Fibroblast of skin of right quadriceps (primary cell): ENCODE measurements around the gene CCSER1.

ENCODE experiments used
- DNase-seq: peaks from one replicate; pipeline ENCODE4 v3.0.0-alpha.2; 2013

Gene CCSER1

DNA sequence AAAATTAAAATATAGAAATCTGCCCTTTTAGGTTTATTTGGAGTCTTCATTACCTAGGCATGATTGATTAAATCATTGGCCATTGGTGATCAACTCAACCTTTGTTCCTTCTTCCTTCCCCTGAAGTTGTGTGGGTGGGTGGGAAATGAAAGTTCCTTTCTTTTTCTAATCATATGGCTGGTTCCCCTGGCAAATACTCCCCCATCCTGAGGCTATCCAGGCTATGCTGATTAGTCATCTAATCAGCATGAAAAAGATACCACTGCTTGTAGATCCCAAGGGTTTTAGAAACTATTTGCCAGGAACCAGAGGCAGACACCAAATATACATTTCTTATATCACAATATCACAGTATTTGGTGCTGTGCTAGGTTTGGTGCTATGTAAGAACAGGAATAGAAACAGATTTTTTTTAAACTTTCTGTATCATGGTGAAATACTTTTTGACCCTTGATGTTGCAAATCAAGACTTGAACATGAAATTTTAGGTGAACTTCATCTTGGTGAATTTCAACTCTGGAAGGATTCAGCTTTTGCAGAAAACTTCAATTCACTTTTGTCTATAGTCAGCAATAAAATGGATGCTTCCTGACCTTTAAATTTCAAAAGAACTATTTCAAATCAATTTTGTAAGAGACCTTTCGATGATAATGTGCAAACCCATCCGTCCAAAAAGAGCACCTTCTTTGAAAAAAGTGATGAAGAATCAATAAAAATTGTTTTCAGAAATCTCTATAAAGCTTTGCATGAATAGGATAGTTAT, 71.1 kb downstream of the CCSER1 start:
- no peak for DNase-seq

DNA sequence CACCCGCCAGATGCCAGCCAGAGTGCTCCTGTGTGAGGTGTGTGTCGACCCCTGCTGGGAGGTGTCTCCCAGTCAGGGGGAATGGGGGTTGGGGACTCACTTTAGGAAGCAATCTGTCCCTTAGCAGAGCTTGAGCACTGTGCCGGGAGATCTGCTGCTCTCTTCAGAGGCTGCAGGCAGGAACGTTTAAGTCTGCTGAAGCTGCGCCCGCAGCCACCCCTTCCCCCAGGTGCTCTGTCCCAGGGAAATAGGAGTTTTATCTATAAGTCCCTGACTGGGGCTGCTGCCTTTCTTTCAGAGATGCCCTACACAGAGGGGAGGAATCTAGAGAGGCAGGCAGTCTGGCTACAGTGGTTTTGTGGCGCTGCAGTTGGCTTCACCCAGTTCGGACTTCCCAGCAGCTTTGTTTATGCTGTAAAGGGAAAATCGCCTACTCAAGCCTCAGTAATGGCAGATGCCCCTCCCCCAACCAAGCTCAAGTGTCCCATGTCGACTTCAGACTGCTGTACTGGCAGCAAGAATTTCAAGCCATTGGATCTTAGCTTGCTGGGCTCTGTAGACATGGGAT, 80.8 kb downstream of the CCSER1 start:
- no peak for DNase-seq

GRCh38 chr4:90209922-90210321, 82.7 kb downstream of the CCSER1 start:
- no peak for DNase-seq

GRCh38 chr4:90211174-90211573, 84.0 kb downstream of the CCSER1 start:
- DNase-seq: no peak

GRCh38 chr4:90215286-90215685, 88.1 kb downstream of the CCSER1 start:
- no peak for DNase-seq

DNA sequence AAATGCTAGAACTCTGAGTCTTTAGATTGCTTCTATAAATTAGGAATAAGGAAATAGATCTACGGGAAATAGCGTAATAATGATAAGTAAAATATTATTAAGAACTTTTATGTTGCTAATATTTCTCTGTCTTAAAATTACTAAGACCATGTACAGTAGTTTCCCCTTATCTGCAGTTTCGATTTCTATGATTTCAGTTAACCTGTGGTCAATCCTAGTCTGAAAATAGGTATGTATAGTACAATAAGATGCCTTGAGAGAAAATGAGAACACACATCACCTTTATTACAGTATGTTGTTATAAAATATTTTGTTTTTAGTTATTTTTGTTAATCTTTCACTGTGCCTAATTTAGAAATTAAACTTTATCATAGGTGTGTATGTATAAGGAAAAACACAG, 92.6 kb downstream of the CCSER1 start:
- no peak for DNase-seq

DNA sequence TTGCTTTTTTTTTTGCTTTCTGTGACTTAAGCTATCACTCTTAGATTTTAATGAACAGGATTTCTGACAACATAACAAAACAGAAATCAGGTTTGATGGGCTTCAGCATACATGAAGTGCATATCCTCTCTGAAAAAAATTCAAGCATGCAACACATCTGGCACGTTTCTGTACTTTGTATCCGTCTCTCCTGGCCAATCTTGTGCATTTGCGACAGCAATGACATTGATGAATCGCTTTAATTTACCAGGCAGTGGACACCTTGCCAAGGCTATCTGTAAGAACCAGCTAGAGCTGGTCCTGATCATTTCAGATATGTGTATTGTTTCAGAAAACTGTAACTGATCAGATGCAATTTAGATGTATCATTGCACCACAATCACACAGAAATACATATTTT, 93.3 kb downstream of the CCSER1 start:
- DNase-seq: no peak

DNA sequence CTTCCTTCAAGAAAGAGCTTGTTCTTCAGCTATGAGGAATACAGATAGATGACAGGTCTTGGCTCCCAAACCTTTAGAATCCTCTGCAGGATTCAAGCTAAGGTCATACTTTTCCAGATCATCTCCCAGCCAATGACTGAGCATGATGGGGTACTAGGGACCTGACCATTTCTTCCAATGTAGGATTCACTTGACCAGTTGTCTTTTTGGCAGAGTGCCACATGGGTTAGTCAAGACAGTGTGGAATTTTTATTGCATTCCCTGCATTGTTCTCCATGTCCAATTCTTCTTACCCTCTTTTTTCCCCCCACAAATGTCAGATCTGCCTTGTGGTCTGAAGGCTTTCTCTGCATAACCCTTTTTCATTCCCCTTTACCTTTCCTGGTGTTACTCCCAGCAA, 99.5 kb downstream of the CCSER1 start:
- no peak for DNase-seq

- DNase-seq: no peak
These were observed 100.0 kb downstream of the CCSER1 start for GRCh38 chr4:90227177-90227576.

DNA sequence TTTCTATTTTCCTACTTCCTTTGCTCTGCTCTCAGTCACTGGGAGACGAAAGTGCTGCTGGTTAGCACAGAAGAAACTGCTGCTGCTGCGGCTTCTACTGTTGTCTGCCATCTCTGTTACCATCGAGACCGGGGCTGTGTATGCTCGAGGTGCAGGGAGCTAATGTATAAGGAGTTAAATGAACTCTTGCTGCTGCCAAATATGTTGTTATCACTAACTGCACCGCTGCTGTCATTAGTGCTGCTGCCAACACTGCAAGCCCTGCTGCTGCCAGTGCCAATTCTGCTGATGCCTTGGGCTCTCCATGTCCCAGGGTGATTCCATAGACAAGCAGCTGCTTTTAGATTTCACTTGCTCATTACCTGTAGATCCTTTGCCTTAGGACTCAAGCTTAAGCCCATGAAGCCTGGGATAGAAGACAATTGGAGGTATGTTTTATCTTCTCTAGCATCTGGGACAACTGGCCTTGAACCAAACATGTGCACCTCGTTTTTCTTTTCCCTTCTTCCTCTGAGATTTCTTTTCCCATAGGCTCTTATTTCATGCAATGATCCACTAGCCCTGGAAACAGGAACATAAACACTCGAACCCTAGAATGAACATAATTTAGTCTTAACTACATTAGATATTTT, 107.8 kb downstream of the CCSER1 start:
- DNase-seq: no peak

DNA sequence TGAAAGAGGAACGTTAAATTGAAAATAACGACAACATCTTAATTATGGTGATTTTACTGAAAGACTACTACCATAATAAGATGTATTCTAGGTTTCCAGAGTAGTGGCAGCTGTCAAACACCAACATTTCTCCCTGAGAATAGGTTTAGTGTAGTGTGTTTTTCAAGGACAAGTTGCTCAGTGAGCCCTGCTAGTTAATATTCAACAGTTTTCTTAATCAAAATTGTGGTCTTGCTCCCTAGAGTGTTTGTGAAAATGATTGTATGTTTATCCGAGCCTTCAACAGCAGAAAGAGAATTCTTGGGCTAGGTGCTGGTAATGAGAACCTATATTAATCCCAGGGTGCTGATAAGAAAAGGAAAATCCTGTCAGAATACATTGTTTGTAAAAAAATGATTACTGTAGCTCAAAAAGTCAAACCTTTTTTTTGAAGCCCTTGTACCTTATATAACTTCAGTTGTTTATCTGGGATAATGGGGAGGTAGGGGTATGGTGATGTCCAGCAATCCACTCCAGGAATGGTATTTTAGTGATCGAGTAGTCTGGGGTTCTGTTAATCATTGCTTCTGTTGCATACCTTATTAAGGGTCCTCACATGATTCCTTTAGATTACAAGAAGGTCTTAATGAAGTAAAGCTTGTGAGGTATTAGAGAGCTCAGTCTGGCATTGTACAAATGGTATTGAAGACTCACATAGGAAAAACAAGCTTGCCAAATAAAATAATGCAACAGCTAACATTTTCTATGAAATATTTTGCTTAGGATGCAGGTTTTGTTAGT, 110.7 kb downstream of the CCSER1 start:
- DNase-seq: no peak

- no peak for DNase-seq
These were observed 113.1 kb downstream of the CCSER1 start for GRCh38 chr4:90240333-90240732.

DNA sequence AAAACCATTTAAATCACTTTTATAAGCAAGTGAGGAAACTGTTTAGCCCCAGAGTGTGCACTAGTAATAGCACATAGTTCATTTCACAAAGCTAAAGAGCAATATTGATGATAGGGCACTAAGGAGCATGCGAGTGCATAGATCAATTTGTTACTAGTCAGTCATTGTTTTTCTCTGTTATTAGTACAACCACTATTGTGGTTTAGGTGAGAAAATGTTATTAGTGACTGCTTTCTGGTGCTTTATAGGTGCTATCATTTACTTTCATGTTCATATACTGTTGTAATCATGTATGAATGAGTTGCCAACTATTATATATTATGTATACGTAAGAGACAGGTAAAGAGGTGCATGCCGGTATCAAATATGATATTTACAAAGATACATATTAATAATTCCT, 113.8 kb downstream of the CCSER1 start:
- DNase-seq: no peak

GRCh38 chr4:90245837-90246236, 118.6 kb downstream of the CCSER1 start:
- DNase-seq: no peak

GRCh38 chr4:90246816-90247215, 119.6 kb downstream of the CCSER1 start:
- DNase-seq: no peak

DNA sequence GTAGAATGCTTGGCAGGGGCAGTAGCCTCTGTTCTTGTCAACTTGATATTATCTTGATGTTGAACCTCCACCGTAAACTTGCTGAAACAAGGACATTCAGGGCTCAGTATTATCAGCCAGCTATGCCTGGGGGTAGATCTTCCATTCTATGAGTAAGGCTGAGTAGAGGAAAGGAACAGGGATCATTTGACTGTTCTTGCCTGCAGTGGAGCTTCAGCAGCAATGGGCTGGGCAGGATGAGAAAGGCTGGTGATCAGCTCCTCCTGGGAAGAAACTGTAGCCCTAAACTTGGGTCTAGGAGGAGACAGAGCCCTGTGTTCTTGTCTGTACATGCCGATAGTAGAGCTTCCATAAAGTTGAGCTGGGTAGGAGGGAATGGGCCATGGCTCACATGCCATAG, 127.2 kb downstream of the CCSER1 start:
- DNase-seq: no peak

DNA sequence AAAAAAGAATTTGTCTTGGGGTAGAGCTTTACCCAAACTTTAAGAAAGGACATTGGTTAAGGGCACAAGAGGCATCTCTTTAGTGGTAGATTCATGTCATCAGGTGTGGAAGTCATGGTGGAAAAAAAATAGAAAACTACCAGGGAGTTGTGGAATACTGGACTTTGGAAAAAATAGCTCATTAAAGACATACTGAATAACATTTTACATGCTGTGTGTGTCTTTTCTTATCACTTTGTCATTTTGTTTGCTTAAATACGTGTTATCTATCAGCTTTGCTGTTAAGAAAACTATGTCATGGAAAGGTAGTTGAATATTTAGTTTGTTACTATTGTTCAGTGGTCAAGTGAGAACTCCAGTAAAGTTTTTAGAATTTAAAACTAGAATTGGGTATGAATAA, 147.0 kb downstream of the CCSER1 start:
- no peak for DNase-seq

- DNase-seq: no peak
These were observed 153.8 kb downstream of the CCSER1 start for GRCh38 chr4:90280954-90281353.

DNA sequence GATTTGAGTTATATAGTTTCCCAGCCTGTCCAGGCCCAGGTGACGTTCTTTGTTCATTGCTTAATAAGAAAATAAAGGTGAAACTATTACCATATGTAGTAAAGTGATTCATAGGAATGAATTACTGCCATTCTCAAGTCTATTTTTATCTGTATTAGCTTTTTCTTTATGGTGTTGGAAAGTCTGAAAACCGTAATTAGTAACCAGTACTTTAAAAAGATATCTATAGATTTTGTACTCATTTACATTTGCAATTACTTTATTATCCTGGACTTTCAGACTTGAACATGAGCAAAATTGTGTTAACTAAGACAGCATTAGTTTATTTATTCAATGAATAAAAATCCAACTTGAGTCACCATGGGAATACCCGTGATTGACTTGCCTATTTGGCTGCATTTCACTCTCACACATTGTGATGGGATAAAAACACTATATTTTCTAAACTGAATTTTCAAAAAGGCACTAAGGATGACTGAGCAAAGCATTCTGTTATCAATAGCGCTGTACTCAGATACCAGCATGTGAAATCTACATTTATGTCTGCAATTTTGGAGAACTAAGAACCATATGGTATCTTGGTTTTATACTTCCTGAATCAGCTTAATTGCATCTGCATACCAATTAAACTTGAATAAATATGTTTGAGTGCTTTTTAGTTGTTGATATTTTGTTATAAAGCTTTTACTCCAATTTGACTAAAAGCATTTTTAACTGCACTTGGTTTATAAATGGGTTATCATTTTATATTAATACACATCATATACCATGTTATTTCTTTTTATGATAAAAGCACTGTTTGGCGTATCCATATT, 154.6 kb downstream of the CCSER1 start:
- no peak for DNase-seq

- DNase-seq: no peak
These were observed 163.2 kb downstream of the CCSER1 start for GRCh38 chr4:90290345-90290744.

GRCh38 chr4:90292438-90292837, 165.2 kb downstream of the CCSER1 start:
- DNase-seq: no peak

DNA sequence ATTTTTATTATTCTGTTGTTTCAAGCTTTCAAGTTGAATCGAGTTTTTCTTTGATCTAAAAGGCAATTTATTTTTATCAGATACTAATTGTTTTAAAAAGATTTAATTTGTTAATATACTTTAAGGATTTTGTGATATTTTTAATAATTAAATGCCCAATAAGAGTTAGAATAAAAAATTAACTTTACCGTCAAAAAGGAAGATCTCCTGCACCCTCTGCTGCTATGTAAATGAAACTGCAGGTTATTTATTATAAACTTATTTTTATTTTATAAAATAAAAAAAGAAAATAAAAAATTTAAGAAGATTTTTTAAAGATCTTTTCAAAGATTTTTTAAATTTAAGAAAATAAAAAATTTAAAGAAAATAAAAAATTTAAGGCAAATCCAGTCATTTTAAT, 166.1 kb downstream of the CCSER1 start:
- no peak for DNase-seq

- no peak for DNase-seq
These were observed 172.2 kb downstream of the CCSER1 start for GRCh38 chr4:90299373-90299772.
